CD14-positive monocyte (primary cell): ENCODE measurements around the gene UBE2E2. TPM values are rescaled to one million over a fixed set of nuclear protein-coding genes. Genes with fewer than 3 reads are reported as not detected.

Experiments used
- DNase-seq, 3 donors: peaks; one replicate each; pipeline ENCODE4 v3.0.0-alpha.2; 2011 to 2022
- H2AFZ ChIP-seq: 2 replicates; pipeline ENCODE4 v1.6.0; 2012; ENCODE audit warnings: mild to moderate bottlenecking, low read depth, low read length, inconsistent platforms; ENCODE audit not compliant: insufficient read depth, poor library complexity, severe bottlenecking
- H3K27ac ChIP-seq, 2 donors: 1 replicate in 1 of 2; 2 replicates in 1 of 2; pipeline ENCODE4 v1.5.1; 2012 to 2013; ENCODE audit warnings: low read length in 2 of 2, control low read depth in 1 of 2, inconsistent platforms in 1 of 2, low read depth in 1 of 2, mild to moderate bottlenecking in 1 of 2
- H3K27me3 ChIP-seq, 2 donors: one replicate each; pipeline versions ENCODE4 v1.6.0 to v1.6.1; 2011 to 2013; ENCODE audit warnings: low read length in 2 of 2; ENCODE audit not compliant: control insufficient read depth in 2 of 2, insufficient read depth in 2 of 2
- H3K36me3 ChIP-seq, 2 donors: replicated peaks in 1 of 2; 1 replicate in 1 of 2; 2 replicates in 1 of 2; pipeline versions ENCODE4 v1.5.1 to v1.6.1; 2012 to 2013; ENCODE audit warnings: low read length in 2 of 2, control low read depth in 1 of 2, inconsistent platforms in 1 of 2, mild to moderate bottlenecking in 1 of 2; ENCODE audit not compliant: insufficient read depth in 2 of 2, control insufficient read depth in 1 of 2
- H3K4me1 ChIP-seq, 2 donors: 1 replicate in 1 of 2; 2 replicates in 1 of 2; pipeline versions ENCODE4 v1.5.1 to v1.6.1; 2012 to 2013; ENCODE audit warnings: low read length in 2 of 2, control low read depth in 1 of 2, inconsistent platforms in 1 of 2, mild to moderate bottlenecking in 1 of 2, moderate library complexity in 1 of 2; ENCODE audit not compliant: insufficient read depth in 2 of 2, control insufficient read depth in 1 of 2
- H3K4me2 ChIP-seq: replicated peaks from 2 replicates; pipeline ENCODE3; 2012; ENCODE audit warnings: low read length, moderate library complexity, mild to moderate bottlenecking; ENCODE audit not compliant: poor library complexity, severe bottlenecking; ENCODE audit errors: extremely low read depth
- H3K4me3 ChIP-seq, 3 experiments: fragments of 200-600 bp in 1 of 3; sonication (generic) in 1 of 3; replicated peaks in 1 of 3; 1 replicate in 2 of 3; 2 replicates in 1 of 3; pipeline ENCODE4 v1.5.1; 2011 to 2013; ENCODE audit warnings: low read length in 3 of 3, mild to moderate bottlenecking in 3 of 3, control low read depth in 2 of 3, low read depth in 2 of 3, inconsistent platforms in 1 of 3, moderate library complexity in 1 of 3
- H3K79me2 ChIP-seq: 2 replicates; pipeline ENCODE4 v1.6.0; 2012; ENCODE audit warnings: mild to moderate bottlenecking, control low read depth, inconsistent platforms, low read length, moderate library complexity; ENCODE audit not compliant: insufficient read depth
- H3K9ac ChIP-seq: 2 replicates; pipeline ENCODE4 v1.6.0; 2017; ENCODE audit warnings: low read length, mild to moderate bottlenecking; ENCODE audit not compliant: insufficient read depth, poor library complexity, severe bottlenecking
- H3K9me3 ChIP-seq, 2 donors: replicated peaks in 1 of 2; 1 replicate in 1 of 2; 2 replicates in 1 of 2; pipeline versions ENCODE4 v1.5.1 to v1.6.1; 2012 to 2013; ENCODE audit warnings: low read length in 2 of 2, control low read depth in 1 of 2; ENCODE audit not compliant: control insufficient read depth in 1 of 2, insufficient read depth in 1 of 2
- H4K20me1 ChIP-seq: 2 replicates; pipeline ENCODE4 v1.6.0; 2012; ENCODE audit warnings: mild to moderate bottlenecking, low read length, control low read depth, moderate library complexity; ENCODE audit not compliant: insufficient read depth
- H3K27ac Mint-ChIP-seq, 7 donors: one replicate each; pipeline ENCODE4 v1.8.0; 2020; ENCODE audit warnings: mild to moderate bottlenecking in 7 of 7, mixed read lengths in 7 of 7, moderate library complexity in 6 of 7, inconsistent platforms in 2 of 7
- H3K27me3 Mint-ChIP-seq, 3 donors: one replicate each; pipeline ENCODE4 v1.8.0; 2021 to 2022; ENCODE audit warnings: low read depth in 3 of 3, mild to moderate bottlenecking in 3 of 3, mixed read lengths in 3 of 3, moderate library complexity in 3 of 3, inconsistent platforms in 1 of 3
- H3K36me3 Mint-ChIP-seq, 2 donors: one replicate each; pipeline ENCODE4 v1.8.0; 2020; ENCODE audit warnings: mixed read lengths in 2 of 2, inconsistent platforms in 1 of 2, mild to moderate bottlenecking in 1 of 2
- H3K4me1 Mint-ChIP-seq: one replicate; pipeline ENCODE4 v1.8.0; 2020; ENCODE audit warnings: mild to moderate bottlenecking, mixed read lengths
- H3K4me3 Mint-ChIP-seq, 2 donors: one replicate each; pipeline ENCODE4 v1.8.0; 2020; ENCODE audit warnings: mild to moderate bottlenecking in 2 of 2, mixed read lengths in 2 of 2, moderate library complexity in 1 of 2
- H3K9me3 Mint-ChIP-seq, 7 donors: one replicate each; pipeline ENCODE4 v1.8.0; 2020 to 2022; ENCODE audit warnings: mixed read lengths in 7 of 7, mild to moderate bottlenecking in 6 of 7, moderate library complexity in 6 of 7, inconsistent platforms in 2 of 7
- CTCF ChIP-seq: fragments of 200-600 bp; IDR thresholded peaks from one replicate; pipeline ENCODE4 v1.8.0; 2022; ENCODE audit warnings: antibody characterized with exemption, mild to moderate bottlenecking
- WGBS: methylation state at CpG from one replicate; pipeline ENCODE4 v1.1.5; 2013; ENCODE audit warnings: missing lambda C conversion rate; ENCODE audit not compliant: insufficient coverage; 5-methylcytosine and 5-hydroxymethylcytosine counted together
- intact Hi-C, 2 donors: fragments of 100-400 bp; cut with micrococcal nuclease; formaldehyde crosslinking; loops; one replicate each; pipeline versions ENCODE4 v1.15.0 to v1.15.1; 2023
- polyA plus RNA-seq, 3 donors: library from polyadenylated mRNA; depleted of rRNA in 1 of 3; unstranded in 2 of 3; stranded (reverse) in 1 of 3; fragments of 300-500 nt in 2 of 3; fragments of >200 nt in 1 of 3; fragmentation: Illumina TruSeq in 2 of 3; gene quantifications; 1 replicate in 2 of 3; 2 replicates in 1 of 3; pipeline ENCODE4 v1.2.3, GENCODE V29; 2012 to 2021

Gene UBE2E2
- polyA plus RNA-seq, 3 donors, result 25.8 to 78.0 (median 66.3) TPM

DNA sequence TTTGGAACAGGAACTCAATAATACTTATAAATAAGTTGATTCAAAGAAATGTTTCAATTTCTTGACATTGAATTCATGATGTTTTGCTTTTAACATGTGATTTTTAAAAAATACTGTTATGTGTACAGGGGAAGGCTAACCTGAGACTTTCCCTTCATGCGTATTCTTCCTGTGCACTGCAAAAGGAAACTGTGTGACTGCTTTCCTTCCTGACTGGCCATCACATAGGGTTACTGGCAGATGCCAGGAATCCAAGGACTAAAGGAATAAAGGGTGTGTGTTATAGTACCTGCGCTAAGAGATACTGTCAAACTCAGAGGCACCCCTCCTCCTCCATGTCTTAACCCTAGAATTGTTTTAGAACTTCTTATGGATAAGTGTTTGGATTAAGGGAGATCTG lies 236.0 kb downstream of the UBE2E2 start:
- Mint-ChIP-seq H3K9me3 (no peaks in the 10 kb centered on the region), H3K4me3 (no peak overlapping the region), H3K36me3 (no peaks in the 10 kb centered on the region), H3K4me1 (peaks cover 26% of the 10 kb centered on the region), H3K27me3 (peaks cover 0 to 5% (median 2%) of the 10 kb centered on the region in 3 donors), H3K27ac (no peak overlapping the region)
- Histone ChIP-seq H3K9me3 (no peaks in the 10 kb centered on the region), H3K27me3 (no peaks in the 10 kb centered on the region), H2AFZ (no peak overlapping the region), H4K20me1 (peaks cover 72% of the 10 kb centered on the region), H3K4me2 (no peak overlapping the region), H3K9ac (no peak overlapping the region), H3K4me3 (no peak overlapping the region), H3K4me1 (peaks cover 5 to 6% of the 10 kb centered on the region in 2 donors), H3K27ac (no peak overlapping the region), H3K79me2 (peaks cover 6% of the 10 kb centered on the region), H3K36me3 (no peaks in the 10 kb centered on the region)
- TF ChIP-seq CTCF, result no peak
- no peak for DNase-seq
- WGBS, result 100% methylated on average over 1 of the region's 2 CpGs
- intact Hi-C loops, result no loop called here

GRCh38 chr3:23440416-23441294 lies 237.5 kb downstream of the UBE2E2 start:
- no peak overlapping the region for H3K4me2 ChIP-seq
- Mint-ChIP-seq H3K27me3 (peaks cover 0 to 6% (median 2%) of the 10 kb centered on the region in 3 donors), H3K9me3 (peaks cover 0 to 1% (median 0%) of the 10 kb centered on the region in 7 donors), H3K4me1 (peaks cover 18% of the 10 kb centered on the region), H3K27ac (no peak overlapping the region), H3K36me3 (no peaks in the 10 kb centered on the region), H3K4me3 (no peak overlapping the region)
- TF ChIP-seq CTCF, result no peak
- peaks cover 80% of the 10 kb centered on the region for H4K20me1 ChIP-seq
- peaks cover 5 to 6% of the 10 kb centered on the region in 2 donors for H3K4me1 ChIP-seq
- no peaks in the 10 kb centered on the region for H3K9me3 ChIP-seq
- no peak overlapping the region for H2AFZ ChIP-seq
- H3K79me2 ChIP-seq, result peaks cover 7% of the 10 kb centered on the region
- 68% methylated on average over 5 of the region's 12 CpGs for WGBS
- no peak overlapping the region for H3K27ac ChIP-seq
- H3K9ac ChIP-seq, result no peak overlapping the region
- no peaks in the 10 kb centered on the region for H3K36me3 ChIP-seq
- no peak for DNase-seq
- no peak overlapping the region for H3K4me3 ChIP-seq
- no peaks in the 10 kb centered on the region for H3K27me3 ChIP-seq
- intact Hi-C loops, result no loop called here
